Measurements from ENCODE around the gene DUSP10.

DNA sequence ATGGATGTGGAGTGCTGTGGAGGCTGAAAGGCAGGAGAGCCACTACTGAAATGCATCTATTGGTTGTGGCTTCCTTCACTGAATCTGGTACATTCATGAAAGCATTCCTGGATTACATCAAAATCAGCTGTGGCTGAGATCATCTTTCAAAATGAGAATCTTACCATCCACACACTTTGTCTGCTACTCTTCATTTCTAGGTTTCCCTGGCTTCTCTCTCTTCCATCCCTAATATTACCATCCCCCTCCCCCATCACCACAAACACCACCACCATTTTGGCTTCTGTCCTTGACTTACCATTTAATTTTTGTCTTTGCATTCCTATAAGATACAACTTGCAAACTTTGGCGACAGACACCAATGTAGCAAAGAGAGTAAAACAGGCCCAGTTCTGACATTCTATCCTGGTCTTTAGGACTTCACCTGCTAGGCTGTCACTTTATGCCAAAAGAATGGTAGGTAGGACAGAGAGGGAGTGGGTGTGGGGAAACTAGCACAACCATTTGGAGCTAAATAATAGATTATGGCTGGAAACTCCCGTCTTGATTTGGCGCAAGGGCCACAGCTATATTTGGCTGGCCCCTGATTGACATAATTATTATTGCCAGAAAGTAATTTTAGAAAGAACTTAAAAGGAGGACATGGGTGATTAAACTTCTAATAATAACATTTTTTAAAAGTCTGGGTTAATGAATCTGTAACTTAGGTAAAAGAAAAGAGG lies 15.1 kb upstream of the DUSP10 start:
- TF ChIP-seq, protein P1, sequence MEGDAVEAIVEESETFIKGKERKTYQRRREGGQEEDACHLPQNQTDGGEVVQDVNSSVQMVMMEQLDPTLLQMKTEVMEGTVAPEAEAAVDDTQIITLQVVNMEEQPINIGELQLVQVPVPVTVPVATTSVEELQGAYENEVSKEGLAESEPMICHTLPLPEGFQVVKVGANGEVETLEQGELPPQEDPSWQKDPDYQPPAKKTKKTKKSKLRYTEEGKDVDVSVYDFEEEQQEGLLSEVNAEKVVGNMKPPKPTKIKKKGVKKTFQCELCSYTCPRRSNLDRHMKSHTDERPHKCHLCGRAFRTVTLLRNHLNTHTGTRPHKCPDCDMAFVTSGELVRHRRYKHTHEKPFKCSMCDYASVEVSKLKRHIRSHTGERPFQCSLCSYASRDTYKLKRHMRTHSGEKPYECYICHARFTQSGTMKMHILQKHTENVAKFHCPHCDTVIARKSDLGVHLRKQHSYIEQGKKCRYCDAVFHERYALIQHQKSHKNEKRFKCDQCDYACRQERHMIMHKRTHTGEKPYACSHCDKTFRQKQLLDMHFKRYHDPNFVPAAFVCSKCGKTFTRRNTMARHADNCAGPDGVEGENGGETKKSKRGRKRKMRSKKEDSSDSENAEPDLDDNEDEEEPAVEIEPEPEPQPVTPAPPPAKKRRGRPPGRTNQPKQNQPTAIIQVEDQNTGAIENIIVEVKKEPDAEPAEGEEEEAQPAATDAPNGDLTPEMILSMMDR (IDR thresholded peaks at IDR 0.05), result no peak
- TF ChIP-seq ZFX (IDR thresholded peaks at IDR 0.05; ENCODE audit: borderline replicate concordance), result no peak
